ENCODE results near the gene ANKRD63.

The ANKRD63 gene

GRCh38 chr15:40296561-40297230 lies 13.8 kb upstream of the ANKRD63 start:
- Histone ChIP-seq H3K4me3 (no peak overlapping the region), H3K9me3 (replicated peaks in 1 of 11) (peaks cover 0 to 23% (median 19%) of the 10 kb centered on the region in 11 experiments; a peak in 18 of 22 replicates), H3K4me1 (peaks cover 26 to 66% (median 45%) of the 10 kb centered on the region in 10 experiments), H3K27ac (no peak overlapping the region), H3K27me3 (no peaks in the 10 kb centered on the region), H4K20me1 (peaks cover 0 to 96% (median 0%) of the 10 kb centered on the region in 11 experiments; a peak in 9 of 22 replicates), H3K4me2 (peak overlapping the region in 5 of 11 experiments; percentile 5 to 44 (median 18); a peak in 6 of 22 replicates), H3K36me3 (peaks cover 34 to 100% (median 64%) of the 10 kb centered on the region in 11 experiments), H3K9ac (peak overlapping the region in 2 of 11 experiments; percentile 1 to 30; a peak in 1 of 22 replicates)
- TF ChIP-seq Cebpa-rat (IDR thresholded peaks at IDR 0.05), result no peak

GRCh38 chr15:40295877-40296560 lies 13.2 kb upstream of the ANKRD63 start:
- Histone ChIP-seq H3K4me3 (no peak overlapping the region), H3K36me3 (peaks cover 28 to 100% (median 57%) of the 10 kb centered on the region in 11 experiments), H3K9ac (peak overlapping the region in 1 of 11 experiments; percentile 30; a peak in 1 of 22 replicates), H3K4me2 (peak overlapping the region in 7 of 11 experiments; percentile 5 to 48 (median 18); a peak in 8 of 22 replicates), H3K27me3 (no peaks in the 10 kb centered on the region), H3K4me1 (peaks cover 19 to 59% (median 38%) of the 10 kb centered on the region in 10 experiments), H4K20me1 (peaks cover 0 to 96% (median 0%) of the 10 kb centered on the region in 11 experiments; a peak in 9 of 22 replicates), H3K27ac (no peak overlapping the region), H3K9me3 (replicated peaks in 1 of 11) (peaks cover 0 to 19% (median 15%) of the 10 kb centered on the region in 11 experiments; a peak in 18 of 22 replicates)
- TF ChIP-seq Cebpa-rat (IDR thresholded peaks at IDR 0.05), result no peak

DNA sequence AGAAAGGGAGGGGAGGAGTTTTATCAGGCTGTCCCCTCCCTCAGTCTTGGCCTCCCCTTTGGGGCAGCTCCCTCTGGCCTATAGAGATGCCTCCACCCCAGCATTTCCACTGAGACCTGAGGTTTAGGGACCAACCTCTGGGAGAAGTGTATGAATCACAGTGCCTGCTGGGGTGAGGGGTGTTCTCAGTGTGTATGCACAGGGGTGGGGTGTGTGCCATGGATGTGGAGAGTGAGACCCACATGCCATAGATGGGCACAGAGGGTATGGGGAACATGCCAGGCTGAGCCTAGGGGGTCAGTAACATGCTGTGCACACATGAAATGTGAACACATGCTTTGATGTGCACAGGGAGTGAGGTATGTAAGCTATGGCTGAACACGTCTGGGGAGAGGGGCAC lies 12.4 kb upstream of the ANKRD63 start:
- no peak for TF ChIP-seq Cebpa-rat (IDR thresholded peaks at IDR 0.05)
- Histone ChIP-seq H3K4me2 (peak overlapping the region in 5 of 11 experiments; percentile 18 to 77 (median 46); a peak in 6 of 22 replicates), H3K9me3 (replicated peaks in 1 of 11) (peaks cover 0 to 12% (median 8%) of the 10 kb centered on the region in 11 experiments; a peak in 16 of 22 replicates), H3K27ac (no peak overlapping the region), H3K4me3 (no peak overlapping the region), H3K4me1 (peaks cover 17 to 53% (median 37%) of the 10 kb centered on the region in 10 experiments), H3K9ac (0 out of 22 replicates have a peak overlapping the region, but pooled peaks of 1 of the 11 experiments have one; percentile 9), H3K27me3 (no peaks in the 10 kb centered on the region), H4K20me1 (peaks cover 0 to 93% (median 0%) of the 10 kb centered on the region in 11 experiments; a peak in 9 of 22 replicates), H3K36me3 (peaks cover 20 to 98% (median 50%) of the 10 kb centered on the region in 11 experiments)

DNA sequence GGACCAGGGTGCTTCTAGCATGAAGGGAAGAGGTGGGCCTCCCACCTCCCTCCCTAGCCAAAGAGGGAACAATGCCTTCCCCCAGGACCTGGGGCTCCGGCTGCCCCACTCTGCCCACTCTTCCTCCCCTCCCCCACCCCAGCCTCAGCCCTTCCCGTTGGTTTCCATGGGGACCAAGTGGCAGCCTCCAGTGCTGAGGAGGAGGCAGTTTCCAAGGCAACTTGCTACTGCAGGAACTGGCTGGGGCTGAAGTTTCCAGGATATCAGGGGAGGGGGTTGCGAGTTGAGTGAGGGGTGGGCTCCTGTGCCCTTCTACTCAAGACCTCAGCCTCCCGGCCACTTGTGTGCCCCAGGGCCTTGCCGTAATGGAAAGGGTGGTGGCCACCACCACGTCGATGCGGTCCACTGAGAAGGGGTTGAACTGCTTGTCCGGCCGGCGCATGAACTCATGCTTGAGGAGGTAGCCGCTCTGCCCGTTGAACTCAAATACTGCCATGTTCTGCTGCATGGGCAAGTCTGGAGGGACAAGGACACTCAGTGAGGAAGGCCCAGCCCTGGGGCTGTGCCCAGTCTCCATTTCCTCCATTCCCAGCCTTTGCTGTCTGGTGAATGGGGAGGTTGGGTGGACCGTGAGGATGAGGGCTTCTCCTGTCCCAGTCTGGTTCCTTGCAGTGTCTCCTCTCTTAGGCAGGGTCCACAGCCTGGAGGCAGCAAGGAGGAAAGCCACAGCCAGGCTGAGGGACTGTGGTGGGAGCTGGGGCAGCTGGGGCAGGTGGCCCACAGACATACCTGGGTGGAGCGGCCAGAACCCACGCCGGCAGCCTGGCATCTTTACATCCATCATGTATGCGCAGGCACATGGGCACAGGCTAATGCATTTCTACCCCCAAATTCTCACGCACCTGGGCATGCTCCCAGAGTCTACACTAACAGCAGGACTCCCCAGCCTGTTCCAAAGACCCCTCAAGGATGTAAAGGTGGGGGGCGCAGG lies 11.3 kb upstream of the ANKRD63 start:
- Histone ChIP-seq H3K9me3 (replicated peaks in 1 of 11) (0 out of 22 replicates have a peak, but pooled peaks cover 0 to under 1% (median 0%) of the 10 kb centered on the region in 11 experiments), H3K9ac (0 out of 22 replicates have a peak overlapping the region, but pooled peaks of 1 of the 11 experiments have one; percentile 9), H3K4me3 (no peak overlapping the region), H3K27me3 (no peaks in the 10 kb centered on the region), H3K4me2 (peak overlapping the region; percentile 38 to 77 (median 51)), H4K20me1 (peaks cover 0 to 96% (median 0%) of the 10 kb centered on the region in 11 experiments; a peak in 9 of 22 replicates), H3K36me3 (peaks cover 12 to 98% (median 41%) of the 10 kb centered on the region in 11 experiments; a peak in 20 of 22 replicates), H3K27ac (no peak overlapping the region), H3K4me1 (peaks cover 17 to 63% (median 40%) of the 10 kb centered on the region in 10 experiments)
- no peak for TF ChIP-seq Cebpa-rat (IDR thresholded peaks at IDR 0.05)

GRCh38 chr15:40293006-40293405 lies 10.1 kb upstream of the ANKRD63 start:
- H3K4me1 ChIP-seq, result peaks cover 17 to 74% (median 42%) of the 10 kb centered on the region in 10 experiments
- peaks cover under 1 to 98% (median 41%) of the 10 kb centered on the region in 11 experiments; a peak in 17 of 22 replicates for H3K36me3 ChIP-seq
- H3K27me3 ChIP-seq, result no peaks in the 10 kb centered on the region
- H3K4me2 ChIP-seq, result peak overlapping the region in 10 of 11 experiments; percentile 46 to 77 (median 52); a peak in 14 of 22 replicates
- H3K27ac ChIP-seq, result no peak overlapping the region
- TF ChIP-seq Cebpa-rat (IDR thresholded peaks at IDR 0.05), result no peak
- H3K9ac ChIP-seq, result no peak overlapping the region; a peak in 1 of 22 replicates
- H3K4me3 ChIP-seq, result no peak overlapping the region
- peaks cover 0 to 96% (median 0%) of the 10 kb centered on the region in 11 experiments; a peak in 9 of 22 replicates for H4K20me1 ChIP-seq
- H3K9me3 ChIP-seq (replicated peaks in 1 of 11), result no peaks in the 10 kb centered on the region

DNA sequence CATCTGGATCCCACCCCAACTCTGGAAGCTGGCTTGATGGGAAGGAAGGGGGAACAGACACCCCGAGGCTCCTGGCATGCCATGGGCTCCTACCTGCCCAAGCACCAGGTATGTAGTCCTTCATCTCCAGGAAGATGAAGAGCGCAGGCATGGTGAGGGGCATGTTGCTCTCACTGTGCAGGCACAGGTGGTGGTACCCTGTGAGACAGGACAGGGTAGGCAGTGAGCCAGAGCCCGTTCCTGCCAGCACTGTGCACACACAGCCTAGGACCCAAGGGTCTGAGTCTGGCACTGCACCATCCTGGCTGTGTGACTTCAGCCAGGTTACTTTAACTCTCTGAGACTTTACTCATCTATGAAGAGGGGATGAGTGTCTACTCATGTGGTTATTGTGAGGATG lies 9.4 kb upstream of the ANKRD63 start:
- Histone ChIP-seq H3K9ac (no peak overlapping the region), H3K27me3 (no peaks in the 10 kb centered on the region), H3K4me3 (no peak overlapping the region), H3K36me3 (peaks cover 0 to 98% (median 35%) of the 10 kb centered on the region in 11 experiments; a peak in 15 of 22 replicates), H3K27ac (no peak overlapping the region), H4K20me1 (peaks cover 0 to 96% (median 0%) of the 10 kb centered on the region in 11 experiments; a peak in 9 of 22 replicates), H3K4me1 (peaks cover 17 to 74% (median 42%) of the 10 kb centered on the region in 10 experiments), H3K4me2 (no peak overlapping the region), H3K9me3 (replicated peaks in 1 of 11) (no peaks in the 10 kb centered on the region)
- TF ChIP-seq Cebpa-rat (IDR thresholded peaks at IDR 0.05), result no peak

- no peak overlapping the region for H3K9ac ChIP-seq
- no peaks in the 10 kb centered on the region for H3K9me3 ChIP-seq (replicated peaks in 1 of 11)
- no peak overlapping the region for H3K27ac ChIP-seq
- peaks cover 0 to 96% (median 2%) of the 10 kb centered on the region in 11 experiments; a peak in 10 of 22 replicates for H4K20me1 ChIP-seq
- H3K4me1 ChIP-seq, result peaks cover 17 to 74% (median 40%) of the 10 kb centered on the region in 10 experiments
- H3K4me3 ChIP-seq, result no peak overlapping the region
- no peak for TF ChIP-seq Cebpa-rat (IDR thresholded peaks at IDR 0.05)
- H3K4me2 ChIP-seq, result no peak overlapping the region
- H3K27me3 ChIP-seq, result peaks cover 0 to 5% (median 0%) of the 10 kb centered on the region in 11 experiments; a peak in 1 of 22 replicates
- peaks cover 0 to 98% (median 33%) of the 10 kb centered on the region in 11 experiments; a peak in 14 of 22 replicates for H3K36me3 ChIP-seq
Measured at GRCh38 chr15:40290918-40291574, 8.2 kb upstream of the ANKRD63 start.

Data from BLaER1 treated with 17β-estradiol and CSF1 and Interleukin-3, amounts not matched to agents 10 nM and 100 nM (cell line).